NOMO-1 (cell line): ENCODE measurements around the gene PYM1.

Experiments used
- DNase-seq, 2 experiments: peaks; one replicate each; lab custom pipeline; 2025; ENCODE audit not compliant: unreplicated experiment in 2 of 2; lab: John Stamatoyannopoulos, UW

Gene PYM1

DNA sequence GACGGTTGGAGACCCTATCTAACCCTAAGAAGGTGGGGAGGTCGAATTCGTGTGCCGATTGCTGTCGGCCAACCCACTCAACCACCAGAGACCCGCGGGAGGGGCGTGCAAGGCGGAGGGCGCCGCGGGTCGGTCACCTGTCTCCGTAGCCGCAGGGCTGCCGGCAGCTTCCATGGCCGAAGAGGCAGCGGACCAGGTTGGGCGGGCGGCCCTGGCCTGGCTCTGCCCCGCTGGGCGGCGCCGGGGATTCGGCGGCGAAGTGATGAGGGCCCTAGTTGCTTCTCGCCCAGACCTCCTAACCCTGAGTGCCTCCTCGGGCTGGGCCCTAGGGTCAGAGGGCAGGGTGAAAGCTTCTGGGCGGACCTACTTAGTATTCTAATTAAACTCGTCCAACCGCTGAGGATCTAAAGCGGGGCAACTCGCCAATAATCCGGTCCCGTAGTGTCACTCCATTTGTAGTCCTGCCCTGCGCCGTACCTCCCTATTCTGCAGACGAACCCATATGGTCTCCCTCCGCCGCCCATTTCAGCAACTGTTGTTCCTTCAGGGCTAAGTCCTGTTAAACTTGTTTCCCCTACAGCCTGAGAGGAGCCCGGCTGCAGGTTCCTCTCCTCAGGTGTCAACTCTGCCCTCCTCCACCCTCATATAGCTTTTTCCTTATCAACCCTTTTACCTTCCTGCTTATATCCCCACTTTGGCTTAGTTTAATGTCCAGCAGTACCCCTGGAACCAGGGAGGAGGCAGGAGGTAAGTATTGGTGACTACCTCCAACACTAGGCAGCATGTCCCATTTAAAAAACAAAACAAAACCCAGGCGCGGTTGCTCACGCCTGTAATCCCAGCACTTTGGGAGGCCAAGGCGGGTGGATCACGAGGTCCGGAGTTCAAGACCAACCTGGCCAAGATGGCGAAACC lies at the start of gene PYM1:
PYM1 (minus strand) TSS at position 307 of the 915 bp plus-strand sequence; CDS start at position 174, 133 bp downstream.
- DNase-seq = peak; percentile 91 to 97

DNA sequence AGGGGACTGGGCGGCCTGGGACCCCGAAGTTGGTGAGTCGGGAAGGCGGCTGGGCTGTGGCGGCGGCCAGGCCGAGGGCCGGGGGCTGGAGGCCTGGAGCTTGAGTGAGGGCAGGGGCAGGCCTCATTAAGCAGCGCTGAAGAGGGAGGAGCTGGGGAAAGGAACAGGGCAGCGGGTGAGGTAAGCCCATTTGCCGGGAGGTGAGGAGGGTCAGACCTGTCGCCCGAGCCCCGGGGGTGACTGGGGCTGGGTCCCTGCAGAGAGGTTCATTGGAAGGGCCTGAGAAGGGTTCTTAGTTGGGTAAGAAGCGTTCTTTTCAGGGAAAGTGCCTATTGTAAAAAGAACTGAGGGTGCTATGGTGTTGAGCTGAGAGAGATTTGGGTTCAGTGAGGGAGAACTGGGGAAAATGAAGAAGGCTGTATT lies 46.6 kb upstream of the PYM1 start:
- DNase-seq = peak; percentile 30 to 51

DNA sequence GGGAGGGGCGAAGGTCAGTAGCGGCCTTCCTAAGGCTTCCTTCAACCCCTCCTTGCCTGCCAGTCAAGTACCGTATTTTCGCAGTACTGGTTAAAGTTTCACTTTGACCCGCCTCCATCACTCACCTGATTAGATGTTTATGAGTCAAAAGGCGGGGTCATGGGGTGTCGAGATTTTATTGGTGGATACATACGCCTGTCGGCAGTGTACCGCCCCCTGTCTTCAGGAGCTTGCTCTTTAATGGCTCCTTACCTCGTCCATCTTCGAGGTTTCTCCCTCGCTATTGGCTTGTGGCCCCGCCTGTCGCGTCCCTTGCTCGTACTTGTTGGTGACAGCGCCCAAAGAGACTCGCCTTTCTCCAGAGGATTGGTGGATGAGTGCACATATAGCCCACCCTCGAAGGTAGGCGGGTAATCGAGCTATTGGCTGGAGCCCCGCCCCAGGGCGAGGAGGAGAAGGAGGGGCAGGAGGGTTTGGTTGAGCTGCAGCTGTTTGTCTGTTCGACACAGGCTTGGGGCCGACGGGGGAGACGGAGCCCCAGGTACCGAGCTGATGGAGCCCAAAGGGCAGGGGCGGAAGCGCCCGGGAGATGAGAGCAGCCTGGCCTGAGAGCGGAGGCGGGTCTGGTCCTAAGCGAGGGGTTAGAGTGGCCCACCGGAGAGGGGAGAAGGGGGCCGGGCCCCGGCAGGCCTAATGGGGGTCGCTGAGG lies 46.1 kb upstream of the PYM1 start, which contains the start of gene RAB5B:
RAB5B (plus strand) TSS at position 480 of the 709 bp plus-strand sequence. CDS start 12,883 bp downstream, outside the sequence.
- peak; percentile 100 for DNase-seq

DNA sequence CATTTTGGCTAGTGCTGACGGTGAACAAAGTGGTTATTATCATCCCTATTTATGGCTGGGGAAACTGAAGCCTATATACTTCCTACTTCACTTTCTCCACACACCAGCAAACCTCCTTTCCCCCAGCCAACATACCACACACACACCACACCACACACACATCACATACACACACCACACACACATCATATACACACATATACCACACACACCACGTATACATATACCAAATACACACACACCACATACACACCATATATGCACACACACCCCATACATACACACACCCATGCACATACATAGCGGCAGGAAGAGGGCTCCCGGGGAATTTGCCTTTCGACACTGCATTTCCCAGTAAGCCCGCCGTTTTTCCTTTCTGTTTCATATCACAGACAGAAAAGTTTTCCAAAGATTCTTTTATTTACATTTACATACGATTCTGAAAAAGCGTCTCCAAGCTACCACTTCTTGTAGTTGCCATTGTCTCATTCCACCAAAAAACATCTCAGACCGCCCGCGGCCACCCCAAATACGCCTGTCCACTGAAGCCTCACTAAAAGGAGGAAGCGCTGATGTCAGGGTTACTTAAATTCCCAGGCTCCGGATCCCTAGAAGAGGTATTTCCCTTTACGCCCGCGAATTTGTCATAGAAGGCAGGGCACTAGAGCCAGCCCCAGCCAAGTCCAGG lies 45.4 kb upstream of the PYM1 start:
- DNase-seq = no peak

DNA sequence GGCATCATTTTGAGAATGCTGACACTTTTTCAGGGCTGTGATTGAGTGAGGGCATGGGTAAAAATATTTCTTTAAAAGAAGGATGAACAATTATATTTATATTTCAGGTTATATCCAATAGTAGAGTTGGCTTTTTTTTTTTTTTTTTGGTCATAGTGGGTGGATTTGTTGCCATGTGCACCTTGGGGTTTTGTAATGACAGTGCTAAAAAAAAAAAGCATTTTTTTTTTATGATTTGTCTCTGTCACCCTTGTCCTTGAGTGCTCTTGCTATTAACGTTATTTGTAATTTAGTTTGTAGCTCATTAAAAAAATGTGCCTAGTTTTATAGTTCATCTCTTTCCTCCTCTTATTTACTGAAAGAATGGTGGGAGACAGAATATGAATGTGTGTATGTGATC lies 44.8 kb upstream of the PYM1 start:
- no peak for DNase-seq

DNA sequence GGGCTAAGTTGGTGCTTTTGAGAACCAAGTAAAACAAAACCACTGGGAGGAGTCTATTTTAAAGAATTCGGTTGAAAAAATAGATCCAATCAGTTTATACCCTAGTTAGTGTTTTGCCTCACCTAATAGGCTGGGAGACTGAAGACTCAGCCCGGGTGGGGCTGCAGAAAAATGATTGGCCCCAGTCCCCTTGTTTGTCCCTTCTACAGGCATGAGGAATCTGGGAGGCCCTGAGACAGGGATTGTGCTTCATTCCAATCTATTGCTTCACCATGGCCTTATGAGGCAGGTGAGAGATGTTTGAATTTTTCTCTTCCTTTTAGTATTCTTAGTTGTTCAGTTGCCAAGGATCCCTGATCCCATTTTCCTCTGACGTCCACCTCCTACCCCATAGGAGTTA lies 44.3 kb upstream of the PYM1 start:
- no peak for DNase-seq

DNA sequence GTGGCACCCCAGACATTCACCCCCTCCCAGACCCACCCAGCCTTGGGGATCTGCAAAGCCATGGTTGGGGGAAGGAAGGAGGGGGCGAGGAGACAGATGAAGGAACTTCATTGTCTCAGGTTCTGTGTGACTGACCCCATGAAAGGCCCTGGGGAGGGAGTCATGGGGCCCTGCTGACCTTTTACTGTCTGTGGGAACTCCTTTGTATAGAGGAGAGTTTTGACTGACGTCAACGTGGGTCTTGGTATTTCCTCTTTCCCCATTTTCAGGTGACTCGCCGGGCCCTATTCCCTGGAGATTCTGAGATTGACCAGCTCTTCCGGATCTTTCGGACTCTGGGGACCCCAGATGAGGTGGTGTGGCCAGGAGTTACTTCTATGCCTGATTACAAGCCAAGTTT lies 43.1 kb upstream of the PYM1 start:
- no peak for DNase-seq

DNA sequence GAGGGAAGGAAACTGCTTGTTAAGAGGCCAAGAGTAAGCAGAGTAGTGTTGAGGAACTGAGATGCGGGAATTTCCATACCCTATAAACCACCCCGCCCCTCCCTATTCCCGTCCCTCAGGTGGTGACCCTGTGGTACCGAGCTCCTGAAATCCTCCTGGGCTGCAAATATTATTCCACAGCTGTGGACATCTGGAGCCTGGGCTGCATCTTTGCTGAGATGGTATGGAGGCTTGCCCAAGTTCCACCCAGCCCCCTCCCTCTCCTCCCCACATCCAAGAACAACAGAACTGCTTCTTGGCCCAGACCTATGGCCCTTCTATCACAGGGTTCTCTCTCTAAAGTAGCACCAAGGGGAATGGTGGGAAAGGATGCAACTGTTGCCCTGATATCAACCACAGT lies 41.7 kb upstream of the PYM1 start:
- no peak for DNase-seq

DNA sequence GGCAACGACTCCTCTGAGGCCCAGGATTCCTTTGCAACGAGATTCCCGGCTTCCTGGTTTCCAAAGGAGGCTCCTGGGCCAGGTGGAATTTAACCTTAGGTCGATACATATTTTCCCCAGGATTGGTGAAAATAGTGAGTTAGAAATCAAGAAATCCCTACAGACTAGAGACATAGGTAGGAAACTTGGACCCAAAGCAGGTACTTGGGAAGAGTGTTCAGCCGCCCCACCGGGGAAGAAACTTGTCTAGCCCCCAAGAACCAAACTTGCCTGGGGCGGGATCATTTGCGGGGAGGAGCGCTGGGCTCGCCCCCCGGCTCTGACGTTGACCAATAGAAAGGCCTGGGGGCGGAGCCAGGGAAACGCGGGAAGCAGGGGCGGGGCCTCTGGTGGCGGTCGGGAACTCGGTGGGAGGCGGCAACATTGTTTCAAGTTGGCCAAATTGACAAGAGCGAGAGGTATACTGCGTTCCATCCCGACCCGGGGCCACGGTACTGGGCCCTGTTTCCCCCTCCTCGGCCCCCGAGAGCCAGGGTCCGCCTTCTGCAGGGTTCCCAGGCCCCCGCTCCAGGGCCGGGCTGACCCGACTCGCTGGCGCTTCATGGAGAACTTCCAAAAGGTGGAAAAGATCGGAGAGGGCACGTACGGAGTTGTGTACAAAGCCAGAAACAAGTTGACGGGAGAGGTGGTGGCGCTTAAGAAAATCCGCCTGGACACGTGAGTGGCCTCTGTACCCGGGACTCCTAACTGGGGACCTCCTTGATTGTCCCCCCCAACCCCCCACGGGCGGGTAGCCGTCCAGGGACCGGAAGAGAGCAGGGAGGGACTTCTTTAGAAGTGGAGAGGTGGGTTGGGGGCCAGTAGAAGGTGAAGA lies 39.0 kb upstream of the PYM1 start, which contains the start of gene CDK2:
CDK2 (plus strand) TSS at position 423 of the 874 bp plus-strand sequence; CDS start at position 602, 179 bp downstream.
- peak; percentile 77 to 87 for DNase-seq

DNA sequence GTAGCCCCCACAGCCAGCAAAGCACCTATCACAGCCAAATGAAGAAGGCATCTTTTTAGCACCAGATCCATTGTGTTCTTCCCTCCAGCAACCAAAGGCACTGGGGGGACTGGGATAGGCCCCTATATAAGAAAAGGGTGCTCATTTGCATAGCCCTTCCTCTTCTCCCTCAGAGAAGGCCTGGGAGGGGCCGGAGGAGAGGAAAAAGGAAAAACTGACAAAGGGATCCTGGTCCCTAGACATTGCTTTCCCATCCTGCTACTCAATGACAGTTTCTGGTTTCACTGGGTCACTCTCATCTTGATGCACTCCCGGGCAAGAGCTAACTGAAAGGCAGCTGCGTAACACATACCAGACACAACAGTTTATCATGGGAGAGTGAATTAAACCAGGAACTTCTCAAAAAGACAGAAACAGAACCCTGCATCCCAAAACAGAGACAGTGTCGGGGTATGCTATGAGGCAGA lies 38.3 kb upstream of the PYM1 start, which contains the start of gene PMEL:
PMEL (minus strand) TSS at position 102 of the 467 bp plus-strand sequence; CDS start at position 71, 31 bp downstream.
- DNase-seq = peak in 1 of 2 experiments; percentile 30

DNA sequence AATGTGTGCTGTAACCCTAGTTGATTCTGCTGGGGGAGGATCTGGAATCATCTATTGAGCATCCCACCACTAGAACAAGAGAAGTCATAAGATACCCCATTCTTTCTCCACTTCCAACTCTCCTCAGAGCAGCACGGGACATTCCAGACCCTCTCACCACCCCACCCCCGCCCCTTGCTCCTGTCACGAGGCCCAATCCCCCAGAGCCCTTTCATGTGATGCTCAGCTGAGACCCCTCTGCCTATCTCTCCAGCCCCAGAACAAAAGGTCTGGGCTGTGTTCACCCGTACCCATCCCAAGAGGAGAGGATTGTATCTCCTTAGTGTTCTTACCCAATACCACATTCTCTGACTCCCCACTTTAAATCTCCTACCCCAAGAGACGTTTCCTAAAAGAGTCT lies 37.5 kb upstream of the PYM1 start:
- DNase-seq = no peak

DNA sequence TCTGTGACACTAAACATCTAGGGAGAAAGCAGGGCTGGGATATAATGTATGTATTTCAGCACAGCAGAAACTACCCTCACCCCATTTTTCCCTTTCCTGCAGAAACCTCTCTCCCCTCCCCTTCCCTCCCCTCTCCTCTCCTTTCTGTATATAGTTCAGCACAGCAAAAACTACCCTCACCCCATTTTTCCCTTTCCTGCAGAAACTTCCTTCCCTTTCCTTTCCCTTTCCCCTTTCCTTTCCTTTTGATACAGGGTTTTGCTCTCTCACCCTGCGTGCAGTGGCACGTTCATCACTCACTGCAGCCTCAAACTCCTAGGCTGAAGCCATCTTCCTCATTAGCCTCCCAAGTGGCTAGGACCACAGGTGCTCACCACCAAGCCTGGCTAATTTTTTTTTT lies 36.1 kb upstream of the PYM1 start:
- no peak for DNase-seq

DNA sequence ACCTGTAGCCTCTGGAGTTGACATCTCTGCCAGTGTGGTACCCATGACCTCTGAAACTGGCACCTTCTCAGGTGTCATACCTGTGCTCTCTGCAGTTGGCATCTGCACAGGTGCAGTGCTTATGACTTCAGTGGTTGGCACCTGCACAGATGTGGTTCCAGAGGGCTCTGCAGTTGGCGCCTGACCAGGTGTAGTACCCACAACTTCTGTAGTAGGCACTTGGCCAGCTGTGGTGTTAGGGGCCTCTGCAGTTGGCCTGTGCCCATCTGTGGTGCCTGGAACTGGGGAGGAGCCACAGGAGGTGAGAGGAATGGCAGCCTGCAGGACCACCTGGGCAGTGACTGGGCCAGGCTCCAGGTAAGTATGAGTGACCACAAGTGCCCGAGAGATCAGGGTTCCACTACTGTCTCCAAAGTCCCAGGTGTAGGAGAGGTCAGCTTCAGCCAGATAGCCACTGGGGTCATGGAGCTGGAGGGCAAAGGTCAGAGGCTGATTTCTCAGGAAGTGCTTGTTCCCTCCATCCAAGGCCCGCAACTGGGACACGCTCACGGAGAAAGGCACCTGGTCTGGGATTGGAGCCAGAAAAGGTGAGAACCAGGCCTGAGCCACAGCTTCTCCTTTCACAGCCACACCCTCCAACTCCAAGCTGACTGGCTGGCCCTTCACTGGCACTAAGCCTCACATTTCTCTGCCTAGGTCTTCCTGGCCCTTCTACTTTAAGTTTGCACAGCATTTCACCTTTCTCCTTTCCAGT lies 29.6 kb upstream of the PYM1 start:
- DNase-seq = no peak

DNA sequence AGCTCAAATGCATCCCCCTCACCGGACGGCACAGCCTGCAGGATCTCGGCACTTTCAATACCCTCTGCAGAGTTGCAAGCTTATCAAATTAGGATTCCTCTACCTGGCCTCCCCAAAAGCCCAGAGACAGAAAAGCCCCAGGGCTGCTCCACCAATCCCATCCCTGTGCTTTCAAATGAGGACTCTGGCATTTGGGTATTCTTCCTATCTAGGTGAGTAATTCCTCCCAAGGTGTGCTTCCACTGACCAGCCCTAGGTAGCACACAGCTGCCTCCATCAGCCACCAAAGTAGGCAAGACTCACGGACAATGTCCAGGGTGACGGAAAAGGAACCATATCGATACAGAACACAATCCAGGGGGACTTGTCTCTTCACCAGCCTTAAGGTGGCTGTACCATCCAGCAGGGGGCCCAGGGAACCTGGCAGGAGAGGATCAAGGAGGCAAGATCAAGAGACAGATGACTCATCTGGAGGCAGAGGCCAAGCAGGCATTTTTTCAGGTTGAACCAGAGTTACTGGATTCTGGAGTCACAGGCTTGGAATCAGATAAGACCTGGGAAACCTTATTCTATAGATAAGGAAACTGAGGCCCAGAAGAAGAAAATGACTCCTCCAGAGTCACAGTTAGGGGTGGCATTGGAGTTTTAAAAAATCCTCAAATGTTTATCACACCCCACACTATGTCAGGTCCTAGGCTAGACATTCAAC lies 28.3 kb upstream of the PYM1 start:
- DNase-seq = no peak

DNA sequence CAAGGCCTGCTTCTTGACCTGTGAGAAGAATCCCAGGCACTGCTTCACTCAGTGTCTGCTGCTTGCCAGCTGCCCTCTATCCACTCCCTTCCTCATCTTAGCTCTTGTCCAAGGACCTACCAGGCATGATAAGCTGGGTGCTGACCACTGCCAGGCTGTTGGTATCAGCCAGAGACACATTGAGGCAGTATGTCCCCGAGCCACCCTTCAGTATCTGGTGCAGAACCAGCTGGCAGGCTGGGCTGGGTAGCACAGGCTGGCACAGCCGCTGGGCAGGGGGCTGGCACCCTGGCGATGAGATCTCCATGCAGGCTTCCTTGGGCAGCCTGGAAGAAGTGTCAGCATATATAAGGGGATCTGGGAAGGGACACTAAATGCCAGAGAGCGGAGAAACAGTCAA lies 27.6 kb upstream of the PYM1 start:
- DNase-seq = no peak

DNA sequence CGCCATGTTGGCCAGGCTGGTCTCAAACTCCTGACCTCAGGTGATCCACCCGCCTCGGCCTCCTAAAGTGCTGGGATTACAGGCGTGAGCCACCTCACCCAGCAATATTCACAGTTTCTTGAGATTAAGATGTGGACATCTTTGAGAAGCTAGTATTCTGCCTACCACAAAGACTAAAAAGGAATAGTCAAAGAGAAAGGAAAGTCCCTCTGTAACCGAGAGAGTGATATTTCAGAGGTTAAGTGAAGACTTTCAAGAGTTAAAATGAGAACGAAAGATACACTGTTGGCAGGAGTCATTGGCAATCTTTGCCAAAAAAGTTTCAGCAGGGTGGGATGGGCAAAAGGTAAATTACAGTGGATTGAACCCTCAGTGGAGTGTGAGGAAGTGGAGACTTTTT lies 18.9 kb upstream of the PYM1 start:
- no peak for DNase-seq

DNA sequence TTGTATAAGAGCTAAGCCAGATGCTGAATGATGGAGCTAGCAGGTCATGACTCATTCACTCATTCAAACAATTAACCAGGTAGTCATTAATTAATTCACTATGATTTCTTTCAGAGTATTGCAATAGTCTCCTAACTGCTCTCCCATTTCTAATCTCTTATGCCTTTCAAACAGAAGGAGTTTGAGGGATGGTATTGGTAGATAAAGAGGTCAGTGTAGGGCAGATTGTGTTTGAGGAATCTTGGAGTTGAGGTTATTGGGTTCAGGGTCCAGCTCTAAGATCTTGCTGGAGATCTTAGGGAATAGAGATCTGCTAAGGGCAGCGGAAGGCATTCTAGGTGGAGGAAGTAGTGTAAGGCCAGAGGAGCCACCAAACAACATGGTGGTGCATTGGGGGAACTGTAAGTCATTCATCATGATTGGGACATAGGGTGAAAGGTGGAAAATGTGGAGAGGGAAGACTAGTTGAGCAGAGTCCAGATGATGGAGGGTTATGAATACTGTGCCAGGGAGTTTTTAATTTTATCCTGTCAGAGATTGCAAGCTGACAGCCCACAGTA lies 15.0 kb upstream of the PYM1 start:
- DNase-seq = no peak

DNA sequence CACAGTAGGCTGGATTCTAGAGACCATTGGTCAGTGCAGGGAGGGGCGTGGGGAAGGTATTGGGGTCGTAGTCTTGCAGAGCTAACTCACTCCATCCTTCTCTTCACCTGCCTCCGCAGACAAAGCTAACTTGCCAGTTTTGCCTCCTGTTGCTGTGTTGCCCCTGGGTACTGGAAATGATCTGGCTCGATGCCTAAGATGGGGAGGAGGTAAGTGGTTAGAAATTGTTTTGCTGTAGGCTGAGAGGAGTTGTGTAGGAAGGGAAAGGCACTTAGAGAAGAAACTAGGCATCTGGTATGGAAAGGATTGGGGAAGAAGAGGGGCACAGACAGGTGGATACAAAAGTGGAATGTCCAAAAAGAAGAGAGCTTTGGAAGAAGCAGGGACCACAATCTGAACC lies 14.4 kb upstream of the PYM1 start:
- DNase-seq = no peak
